ENCODE results near the gene SLC29A2. TPM values are rescaled to one million over a fixed set of nuclear protein-coding genes. Genes with fewer than 3 reads are reported as not detected.

Gene SLC29A2
- total RNA-seq, 1 donor from 2014 or later = 35.7 TPM

- H3K27me3 Mint-ChIP-seq (ENCODE audit: low read depth) = no peaks in the 10 kb centered on the region
- H3K27ac Mint-ChIP-seq = peak overlapping the region; percentile 97
- no peaks in the 10 kb centered on the region for H3K36me3 Mint-ChIP-seq
- TF ChIP-seq CTCF (IDR thresholded peaks at IDR 0.05; ENCODE audit: unreplicated experiment) = no peak
- DNase-seq (ENCODE audit: low spot score in 2 of 2, unreplicated experiment in 2 of 2) = no peak
- peaks cover 46% of the 10 kb centered on the region for H3K4me1 Mint-ChIP-seq
- H3K4me3 Mint-ChIP-seq = peak overlapping the region; percentile 60
- H3K9me3 Mint-ChIP-seq = peaks cover 6% of the 10 kb centered on the region
Observed at GRCh38 chr11:66317322-66317722, 54.2 kb downstream of the SLC29A2 start.

- TF ChIP-seq CTCF (IDR thresholded peaks at IDR 0.05; ENCODE audit: unreplicated experiment) = no peak
- H3K36me3 Mint-ChIP-seq = no peaks in the 10 kb centered on the region
- H3K27ac Mint-ChIP-seq = peak within 1 kb of the TSS; percentile 97
- H3K27me3 Mint-ChIP-seq (ENCODE audit: low read depth) = no peaks in the 10 kb centered on the region
- H3K4me3 Mint-ChIP-seq = peak within 1 kb of the TSS; percentile 84
- H3K9me3 Mint-ChIP-seq = peaks cover 6% of the 10 kb centered on the region
- peaks cover 47% of the 10 kb centered on the region for H3K4me1 Mint-ChIP-seq
- peak in 1 of 2 experiments; percentile 68 for DNase-seq (ENCODE audit: low spot score in 2 of 2, unreplicated experiment in 2 of 2)
Observed at GRCh38 chr11:66316849-66317251, 54.7 kb downstream of the SLC29A2 start, which contains the start of gene CD248. Gene CD248 (minus strand): TSS chr11:66317044. CDS start chr11:66317027, 17 bp downstream.

- TF ChIP-seq CTCF (IDR thresholded peaks at IDR 0.05; ENCODE audit: unreplicated experiment) = no peak
- Mint-ChIP-seq H3K4me1 (peaks cover 48% of the 10 kb centered on the region), H3K9me3 (peaks cover 6% of the 10 kb centered on the region), H3K27me3 (ENCODE audit: low read depth) (no peaks in the 10 kb centered on the region), H3K4me3 (peak overlapping the region; percentile 84), H3K27ac (peak overlapping the region; percentile 89), H3K36me3 (no peaks in the 10 kb centered on the region)
- DNase-seq (ENCODE audit: low spot score in 2 of 2, unreplicated experiment in 2 of 2) = no peak
Observed at GRCh38 chr11:66315921-66316811, 55.4 kb downstream of the SLC29A2 start.

- TF ChIP-seq CTCF (IDR thresholded peaks at IDR 0.05; ENCODE audit: unreplicated experiment) = no peak
- Mint-ChIP-seq H3K27ac (peak overlapping the region; percentile 89), H3K4me3 (peak overlapping the region; percentile 84), H3K9me3 (peaks cover 6% of the 10 kb centered on the region), H3K27me3 (ENCODE audit: low read depth) (no peaks in the 10 kb centered on the region), H3K4me1 (peaks cover 48% of the 10 kb centered on the region), H3K36me3 (no peaks in the 10 kb centered on the region)
- no peak for DNase-seq (ENCODE audit: low spot score in 2 of 2, unreplicated experiment in 2 of 2)
Observed at GRCh38 chr11:66315498-66315885, 56.1 kb downstream of the SLC29A2 start.

- H3K9me3 Mint-ChIP-seq = peaks cover under 1% of the 10 kb centered on the region
- peak overlapping the region; percentile 98 for H3K27ac Mint-ChIP-seq
- no peak for DNase-seq (ENCODE audit: low spot score in 2 of 2, unreplicated experiment in 2 of 2)
- TF ChIP-seq CTCF (IDR thresholded peaks at IDR 0.05; ENCODE audit: unreplicated experiment) = no peak
- H3K4me1 Mint-ChIP-seq = peaks cover 48% of the 10 kb centered on the region
- no peaks in the 10 kb centered on the region for H3K36me3 Mint-ChIP-seq
- peak overlapping the region; percentile 84 for H3K4me3 Mint-ChIP-seq
- H3K27me3 Mint-ChIP-seq (ENCODE audit: low read depth) = peaks cover under 1% of the 10 kb centered on the region
Observed at GRCh38 chr11:66314561-66315497, 56.7 kb downstream of the SLC29A2 start.
